IPS-18c (cell line): Measurements from ENCODE around the gene SP140L.
"Not testable (repeated sequence)": the region's sequence is repeated elsewhere in the genome, so short reads cannot be mapped to it uniquely, and the experiment has no call there.

ENCODE experiments used
- H3K4me3 ChIP-seq: 2 replicates; pipeline ENCODE4 v1.7.0; 2013; ENCODE audit warnings: low read depth, mild to moderate bottlenecking, low read length, moderate library complexity; ENCODE audit not compliant: insufficient read depth
- H3K9me3 ChIP-seq: one replicate; pipeline ENCODE4 v1.6.1; 2013; ENCODE audit warnings: mild to moderate bottlenecking, low read length, moderate library complexity; ENCODE audit not compliant: control insufficient read depth, insufficient read depth

SP140L gene

DNA sequence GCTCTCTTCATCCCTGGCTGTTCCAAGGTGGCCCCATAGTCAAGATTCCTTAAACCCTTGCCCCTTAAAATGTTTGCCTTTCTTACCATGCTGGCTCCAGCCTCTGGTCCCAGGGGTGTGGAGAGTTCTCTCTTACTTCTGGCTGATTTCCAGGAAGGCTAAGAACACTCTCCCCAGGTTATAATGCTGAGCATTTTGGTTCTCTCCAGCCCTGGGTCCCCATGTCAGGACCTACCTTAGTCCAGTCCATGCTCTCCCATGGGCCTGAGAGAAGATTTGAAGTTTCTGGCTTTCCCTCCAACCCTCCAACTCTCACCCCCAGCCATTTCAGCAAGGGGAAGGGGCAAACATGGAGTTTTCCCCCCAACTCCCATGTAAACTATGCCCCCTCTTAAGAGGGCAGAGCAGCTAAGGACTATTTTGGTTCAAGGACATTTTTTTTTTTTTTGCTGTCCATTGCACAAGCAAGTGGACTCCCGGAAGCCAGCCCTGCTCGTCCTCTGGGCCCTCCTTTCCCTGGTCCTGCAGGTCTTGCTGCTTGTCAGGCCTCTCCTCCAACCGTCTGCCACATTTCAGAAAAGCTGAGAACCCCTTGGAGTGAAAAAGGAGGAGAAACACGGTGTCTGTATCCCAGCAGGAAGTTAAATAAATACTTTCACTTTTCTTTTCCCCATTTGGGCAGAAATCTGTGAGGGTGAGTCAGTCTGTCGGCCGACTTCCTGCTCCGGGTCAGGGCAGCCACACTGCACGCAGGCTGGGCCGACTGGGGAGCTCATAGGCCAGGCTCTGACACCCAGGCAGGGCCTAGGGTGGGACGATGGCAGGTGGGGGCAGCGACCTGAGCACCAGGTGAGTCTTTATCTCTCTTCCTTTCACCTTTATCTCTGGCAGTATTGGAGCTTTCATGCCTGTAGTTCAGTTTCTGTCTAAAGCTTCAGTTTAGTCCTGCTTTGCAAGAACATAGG, at the start of gene SP140L:
Gene SP140L, plus strand, starts transcription at position 741 of the 965 bp plus-strand sequence. Its CDS starts 77 bp downstream, at position 818.
- H3K9me3 ChIP-seq: peaks cover 7% of the 10 kb centered on the region
- no peak within 1 kb of the TSS for H3K4me3 ChIP-seq

- no peak overlapping the region for H3K4me3 ChIP-seq
- H3K9me3 ChIP-seq: no peaks in the 10 kb centered on the region
Measured at GRCh38 chr2:230282936-230283335, 44.1 kb upstream of the SP140L start.

GRCh38 chr2:230286048-230286447, 40.9 kb upstream of the SP140L start:
- Histone ChIP-seq H3K4me3 (no peak overlapping the region), H3K9me3 (no peaks in the 10 kb centered on the region)

DNA sequence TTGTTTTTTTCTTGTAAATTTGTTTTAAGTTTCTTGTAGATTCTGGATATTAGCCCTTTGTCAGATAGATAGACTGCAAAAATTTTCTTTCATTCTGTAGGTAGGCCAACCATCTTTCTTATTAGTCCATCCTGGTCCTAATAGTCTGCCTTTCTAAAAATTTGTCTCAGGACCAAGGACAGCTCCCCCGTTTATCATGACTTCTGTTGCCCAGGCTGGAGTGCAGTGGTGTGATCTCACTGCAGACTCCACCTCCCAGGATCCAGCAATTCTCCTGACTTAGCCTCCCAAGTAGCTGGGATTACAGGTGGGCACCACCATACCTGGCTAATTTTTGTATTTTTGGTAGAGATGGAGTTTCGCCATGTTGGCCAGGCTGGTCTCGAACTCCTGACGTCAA, 37.7 kb upstream of the SP140L start:
- not testable (repeated sequence) for H3K9me3 ChIP-seq, H3K4me3 ChIP-seq

DNA sequence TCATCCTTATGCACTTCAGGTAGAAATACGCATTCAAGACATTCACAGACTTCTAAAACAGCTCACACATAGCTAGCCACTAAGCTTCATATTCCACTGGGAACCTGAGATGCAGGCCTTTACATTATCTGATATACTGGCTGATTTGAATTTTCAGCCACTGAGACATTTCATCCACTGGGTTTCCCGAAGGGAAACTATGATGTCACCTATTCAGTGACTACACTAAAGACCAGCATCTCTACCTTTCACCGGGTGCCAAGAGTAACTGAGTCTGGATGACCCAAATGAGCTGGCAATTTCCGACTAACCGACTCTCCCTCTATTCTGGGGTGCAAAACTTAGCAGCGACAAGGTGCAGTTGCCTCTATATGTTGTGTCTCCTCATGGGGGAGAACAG, 31.8 kb upstream of the SP140L start:
- H3K4me3 ChIP-seq: no peak overlapping the region
- H3K9me3 ChIP-seq: peaks cover 3% of the 10 kb centered on the region

GRCh38 chr2:230296917-230297316, 30.1 kb upstream of the SP140L start:
- H3K9me3 ChIP-seq: peaks cover 3% of the 10 kb centered on the region
- no peak overlapping the region for H3K4me3 ChIP-seq

DNA sequence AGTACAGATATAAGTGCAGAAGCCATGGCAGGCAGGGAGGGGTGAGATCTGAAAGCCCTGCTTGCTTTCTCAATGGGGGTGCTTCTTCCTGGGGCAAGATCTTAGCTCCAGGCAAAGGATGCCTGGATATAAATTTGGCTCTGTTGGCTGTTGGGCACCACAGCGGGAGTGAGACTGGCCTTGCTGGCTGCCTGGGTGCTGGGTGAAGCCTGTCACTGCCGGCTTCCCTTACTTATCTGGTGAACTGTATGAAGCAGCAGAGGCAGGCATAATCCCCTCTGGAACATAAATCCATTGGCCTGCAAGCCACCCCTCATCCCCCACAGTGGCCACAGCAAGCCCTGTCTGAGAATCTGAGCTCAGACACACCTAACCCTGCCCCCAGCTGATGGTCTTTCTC, 27.4 kb upstream of the SP140L start:
- Histone ChIP-seq H3K9me3 (peaks cover 3% of the 10 kb centered on the region), H3K4me3 (no peak overlapping the region)

DNA sequence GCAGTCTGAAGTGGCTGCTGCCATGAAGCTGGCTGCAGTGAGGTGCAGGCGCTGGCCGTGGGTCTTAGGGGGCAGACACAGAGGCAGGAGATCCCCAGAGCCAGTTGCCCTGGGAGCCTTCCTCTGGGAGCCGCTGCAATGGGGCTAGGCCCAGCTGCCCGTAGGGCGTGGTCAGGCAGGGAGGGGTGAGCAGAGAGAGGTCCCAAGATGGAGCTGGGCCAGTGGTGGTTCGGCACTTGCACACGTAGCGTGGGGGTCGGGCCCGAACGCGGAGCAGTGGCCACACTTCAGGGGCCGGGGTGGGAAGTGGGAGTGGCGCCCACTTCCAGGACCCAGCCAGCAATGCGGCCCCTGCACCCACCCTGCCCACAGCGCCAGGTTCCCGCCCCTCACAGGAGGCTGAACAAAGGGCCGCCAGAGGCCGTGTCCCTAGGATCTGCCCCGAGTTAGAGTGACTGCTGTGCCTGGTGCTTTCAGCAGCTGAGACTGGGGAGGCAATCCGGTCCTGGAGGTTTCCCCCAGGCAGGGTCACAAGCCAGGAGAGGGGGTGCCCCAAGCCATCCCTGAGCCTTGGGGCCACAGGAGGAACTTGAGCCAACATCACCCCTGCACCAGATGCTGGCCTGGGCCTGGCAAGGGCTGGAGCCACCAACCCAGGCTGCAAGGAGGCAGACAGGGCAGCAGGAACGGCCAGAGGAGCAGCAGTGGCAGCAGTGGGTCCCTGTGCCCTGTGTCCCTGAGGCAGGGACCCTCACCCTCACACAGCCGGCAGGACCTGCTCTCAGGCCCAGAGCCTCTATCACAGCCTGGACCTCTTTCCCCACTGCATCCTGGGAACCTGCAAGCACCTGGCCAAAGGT, 21.3 kb upstream of the SP140L start:
- Histone ChIP-seq H3K9me3 (no peaks in the 10 kb centered on the region), H3K4me3 (no peak overlapping the region)

DNA sequence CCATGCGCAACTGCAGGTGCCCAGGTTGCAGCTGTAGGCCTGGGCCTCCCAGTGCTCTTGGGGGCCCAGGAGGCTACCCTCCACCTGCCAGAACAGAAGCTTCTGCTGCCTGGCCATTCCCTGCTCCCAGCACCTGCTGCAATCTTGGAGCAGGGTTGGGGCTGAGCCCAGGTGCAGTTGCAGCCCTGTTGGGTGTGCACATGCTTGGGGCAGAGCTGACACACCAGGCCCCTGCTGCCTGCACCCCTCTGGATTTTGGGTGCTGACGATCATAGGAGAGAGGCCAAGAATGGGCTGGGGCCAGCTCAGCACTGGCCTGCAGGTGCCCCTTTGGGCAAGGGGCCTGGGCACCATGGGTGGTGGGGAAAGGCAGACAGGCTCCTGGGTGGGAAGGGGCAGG, 20.5 kb upstream of the SP140L start:
- Histone ChIP-seq H3K9me3 (no peaks in the 10 kb centered on the region), H3K4me3 (no peak overlapping the region)

- no peaks in the 10 kb centered on the region for H3K9me3 ChIP-seq
- H3K4me3 ChIP-seq: no peak overlapping the region
Measured at GRCh38 chr2:230307485-230307884, 19.5 kb upstream of the SP140L start.

- Histone ChIP-seq H3K9me3 (no peaks in the 10 kb centered on the region), H3K4me3 (no peak overlapping the region)
Measured at GRCh38 chr2:230308402-230309000, 18.5 kb upstream of the SP140L start.

DNA sequence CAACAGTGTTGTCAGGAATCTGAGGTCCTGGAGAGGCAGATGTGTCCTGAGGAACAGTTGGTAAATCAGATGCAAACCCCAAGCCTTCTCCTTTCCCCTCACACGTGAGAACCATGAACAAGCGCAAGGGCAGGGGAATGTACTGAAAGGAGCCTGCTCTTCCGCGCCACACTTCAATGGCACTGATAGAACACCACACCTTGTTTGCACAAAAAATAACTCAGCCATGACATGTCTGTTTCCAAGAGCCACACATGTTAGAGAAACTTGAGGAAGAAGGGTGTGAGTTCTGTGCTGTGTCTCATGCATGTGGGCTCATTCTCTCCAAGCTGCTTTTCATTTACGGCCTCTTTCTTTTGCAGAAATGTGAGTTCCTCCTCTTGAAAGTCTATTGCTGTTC, 16.2 kb upstream of the SP140L start:
- H3K9me3 ChIP-seq, H3K4me3 ChIP-seq: not testable (repeated sequence)

DNA sequence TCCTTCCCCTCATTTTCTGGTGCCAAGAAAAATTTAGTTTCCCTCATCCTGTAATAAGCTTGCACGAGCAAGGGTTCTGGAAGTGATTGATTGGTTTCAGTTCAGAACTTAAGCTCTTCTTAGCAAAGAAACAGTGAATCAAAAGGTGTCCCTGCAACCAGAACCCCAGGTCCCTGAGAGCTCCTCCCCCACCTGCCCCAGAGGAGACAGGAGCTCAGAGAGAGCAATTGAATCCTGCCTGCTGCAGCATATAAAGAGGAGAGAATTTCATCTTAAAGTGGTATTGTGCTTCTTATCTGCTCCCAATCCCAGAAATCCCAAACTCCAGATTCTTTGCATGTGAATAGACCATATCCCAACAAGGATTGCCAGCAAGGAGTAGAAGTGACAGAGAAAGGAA, 15.4 kb upstream of the SP140L start:
- not testable (repeated sequence) for H3K4me3 ChIP-seq, H3K9me3 ChIP-seq

DNA sequence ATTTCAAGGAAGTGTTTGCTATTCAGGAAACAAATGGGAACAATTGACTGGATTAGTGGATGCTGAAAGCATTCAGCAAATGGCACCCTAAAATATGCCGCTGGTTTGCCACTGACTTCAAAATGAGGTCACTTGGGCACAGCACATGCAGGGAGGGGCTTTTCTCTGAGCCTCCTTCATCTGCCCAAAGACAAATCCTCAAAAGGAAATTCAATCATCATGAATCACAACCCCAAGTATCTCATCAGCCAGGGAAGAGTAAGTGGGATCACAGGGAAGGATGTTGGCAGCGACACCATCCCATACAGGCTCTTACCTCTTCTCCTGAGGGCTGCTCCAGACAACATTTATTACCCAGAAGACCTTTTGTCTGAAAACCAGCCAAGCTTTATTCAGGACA, 14.4 kb upstream of the SP140L start:
- no peaks in the 10 kb centered on the region for H3K9me3 ChIP-seq
- no peak overlapping the region for H3K4me3 ChIP-seq

GRCh38 chr2:230317366-230317765, 9.6 kb upstream of the SP140L start:
- no peak overlapping the region for H3K4me3 ChIP-seq
- H3K9me3 ChIP-seq: peaks cover 3% of the 10 kb centered on the region

DNA sequence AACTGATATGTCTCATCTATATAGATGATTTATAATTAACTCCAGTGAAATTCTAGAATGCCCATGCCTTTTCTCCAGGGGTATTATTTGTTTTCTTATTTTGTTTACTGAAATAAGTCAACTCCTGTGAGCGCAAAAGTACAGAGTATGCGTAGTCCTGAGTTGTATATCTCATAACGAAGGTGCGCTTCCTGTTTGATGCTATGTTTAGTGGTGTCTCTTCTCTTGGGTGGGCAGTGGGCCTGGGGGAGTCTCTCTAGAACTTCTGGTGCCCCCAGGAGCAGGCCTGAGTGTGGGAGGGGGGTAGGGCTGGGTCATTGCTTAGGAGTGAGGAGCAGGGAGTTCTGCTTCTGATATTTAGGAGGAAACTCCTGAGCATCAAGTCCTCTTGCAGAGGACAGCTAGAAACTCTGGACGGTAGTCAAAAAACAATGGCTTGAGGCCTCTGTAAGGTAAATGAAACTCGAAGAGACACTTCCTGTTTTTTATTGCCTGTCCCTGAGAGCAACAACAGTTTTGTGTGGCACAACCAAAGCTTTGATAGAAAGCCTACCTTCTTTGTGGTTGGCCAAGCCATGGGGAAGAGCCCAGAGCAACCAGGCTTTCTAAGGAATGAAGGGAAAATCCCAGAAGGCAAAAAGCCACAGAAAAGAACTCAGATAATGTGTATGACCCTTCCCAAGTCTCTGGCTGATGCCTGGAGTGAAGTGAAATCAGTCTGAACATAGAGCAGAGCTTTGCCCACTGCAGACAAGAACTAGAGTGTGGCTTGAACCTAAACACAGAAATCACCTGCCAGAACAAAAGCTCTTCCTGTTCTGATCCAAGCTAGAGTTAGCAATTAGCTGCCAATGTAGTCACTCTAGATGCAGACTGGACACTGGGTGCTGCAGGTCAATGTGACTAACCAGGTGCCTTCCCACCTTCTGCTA, 8.5 kb upstream of the SP140L start:
- Histone ChIP-seq H3K9me3 (peaks cover 7% of the 10 kb centered on the region), H3K4me3 (no peak overlapping the region)
